ENCODE results near the gene SRPRB.

Gene SRPRB

GRCh38 chr3:133805702-133806475 lies at the start of gene SRPRB:
TSS of gene SRPRB (plus strand) at chr3:133805815. CDS start at chr3:133805849, 34 bp downstream.
- no CpG with 5 or more reads among the region's 53 CpGs for WGBS (ENCODE audit: insufficient coverage, insufficient read length)
- Histone ChIP-seq H3K27ac (ENCODE audit: low read length) (no peak within 1 kb of the TSS), H3K27me3 (ENCODE audit: control insufficient read depth, insufficient read depth, low read length) (no peaks in the 10 kb centered on the region), H3K36me3 (ENCODE audit: control insufficient read depth, insufficient read depth, low read length) (no peaks in the 10 kb centered on the region; the same call in 1 of the 2 replicates), H3K9me3 (ENCODE audit: control insufficient read depth, insufficient read depth, low read length) (no peaks in the 10 kb centered on the region), H3K4me3 (ENCODE audit: low read length) (peak within 1 kb of the TSS; percentile 81), H3K4me1 (ENCODE audit: control insufficient read depth, insufficient read depth, low read length) (no peaks in the 10 kb centered on the region)
- no peak for DNase-seq (ENCODE audit: low read depth, low spot score)

GRCh38 chr3:133756716-133757694 lies 48.6 kb upstream of the SRPRB start:
- H3K27me3 ChIP-seq (ENCODE audit: control insufficient read depth, insufficient read depth, low read length), result no peaks in the 10 kb centered on the region
- WGBS (ENCODE audit: insufficient coverage, insufficient read length), result no CpG with 5 or more reads among the region's 20 CpGs
- no peaks in the 10 kb centered on the region for H3K36me3 ChIP-seq (ENCODE audit: control insufficient read depth, insufficient read depth, low read length)
- H3K9me3 ChIP-seq (ENCODE audit: control insufficient read depth, insufficient read depth, low read length), result no peaks in the 10 kb centered on the region
- no peak overlapping the region for H3K4me3 ChIP-seq (ENCODE audit: low read length)
- no peak for DNase-seq (ENCODE audit: low read depth, low spot score)
- H3K4me1 ChIP-seq (ENCODE audit: control insufficient read depth, insufficient read depth, low read length), result no peaks in the 10 kb centered on the region
- H3K27ac ChIP-seq (ENCODE audit: low read length), result no peak overlapping the region

DNA sequence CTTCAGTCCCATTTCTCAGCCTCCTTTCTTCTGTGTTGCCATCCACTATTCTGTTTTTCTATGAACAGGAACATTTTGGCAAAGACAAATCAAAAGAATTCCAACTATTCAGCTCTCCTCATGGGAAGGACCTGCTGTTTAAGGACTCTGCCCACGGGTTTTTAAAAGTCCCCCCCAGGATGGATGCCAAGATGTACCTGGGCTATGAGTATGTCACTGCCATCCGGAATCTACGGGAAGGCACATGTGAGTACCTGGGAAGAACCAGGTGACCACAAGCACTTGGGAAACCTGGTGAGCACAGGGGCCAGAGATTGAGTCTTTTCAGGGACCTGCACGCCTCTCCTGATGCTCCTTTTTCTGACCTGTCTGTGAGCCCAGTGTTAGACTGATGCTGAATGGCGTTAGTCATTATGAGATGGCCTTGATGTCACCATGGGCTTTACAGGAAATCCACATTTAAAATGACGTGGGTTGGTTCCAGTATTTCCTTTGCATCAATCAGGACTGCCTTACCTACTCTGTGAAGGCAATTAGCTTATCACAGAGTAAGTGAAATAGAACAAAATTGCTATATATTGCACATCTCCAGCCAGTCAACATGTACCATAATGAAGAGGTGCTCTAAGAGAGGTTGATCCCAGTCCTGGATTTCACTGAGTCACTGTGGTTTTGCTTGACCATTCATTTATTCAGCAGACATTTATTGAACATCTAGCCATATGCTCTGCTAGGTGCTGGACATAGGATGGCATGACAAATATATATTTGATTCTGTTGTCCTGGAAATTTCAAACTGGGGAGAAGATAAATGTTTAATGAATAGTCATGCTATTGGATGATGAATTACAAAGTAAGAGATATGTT lies 47.7 kb upstream of the SRPRB start:
- no peaks in the 10 kb centered on the region for H3K9me3 ChIP-seq (ENCODE audit: control insufficient read depth, insufficient read depth, low read length)
- DNase-seq (ENCODE audit: low read depth, low spot score), result no peak
- no peak overlapping the region for H3K27ac ChIP-seq (ENCODE audit: low read length)
- no CpG with 5 or more reads among the region's 6 CpGs for WGBS (ENCODE audit: insufficient coverage, insufficient read length)
- H3K4me1 ChIP-seq (ENCODE audit: control insufficient read depth, insufficient read depth, low read length), result no peaks in the 10 kb centered on the region
- H3K36me3 ChIP-seq (ENCODE audit: control insufficient read depth, insufficient read depth, low read length), result no peaks in the 10 kb centered on the region
- no peaks in the 10 kb centered on the region for H3K27me3 ChIP-seq (ENCODE audit: control insufficient read depth, insufficient read depth, low read length)
- H3K4me3 ChIP-seq (ENCODE audit: low read length), result no peak overlapping the region

DNA sequence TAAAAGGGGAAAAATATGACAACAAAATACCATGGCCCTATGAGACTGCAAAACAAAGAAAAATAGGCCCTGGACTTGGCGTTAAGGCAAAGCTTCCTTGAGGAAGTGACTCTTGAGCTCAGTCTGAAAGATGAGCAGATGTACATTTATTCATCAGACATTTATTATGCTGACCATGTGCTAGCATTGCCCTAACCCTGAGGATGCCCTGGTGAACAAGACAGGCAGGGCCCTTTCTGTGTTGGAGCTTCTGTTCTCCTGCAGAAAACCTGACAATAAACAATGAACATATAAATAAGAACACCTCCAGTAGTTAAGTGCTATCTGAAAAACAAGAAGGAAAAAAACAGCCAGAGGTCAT lies 47.1 kb upstream of the SRPRB start:
- DNase-seq (ENCODE audit: low read depth, low spot score), result no peak
- Histone ChIP-seq H3K4me3 (ENCODE audit: low read length) (no peak overlapping the region), H3K36me3 (ENCODE audit: control insufficient read depth, insufficient read depth, low read length) (no peaks in the 10 kb centered on the region), H3K9me3 (ENCODE audit: control insufficient read depth, insufficient read depth, low read length) (no peaks in the 10 kb centered on the region), H3K4me1 (ENCODE audit: control insufficient read depth, insufficient read depth, low read length) (no peaks in the 10 kb centered on the region), H3K27me3 (ENCODE audit: control insufficient read depth, insufficient read depth, low read length) (no peaks in the 10 kb centered on the region), H3K27ac (ENCODE audit: low read length) (no peak overlapping the region)
- WGBS (ENCODE audit: insufficient coverage, insufficient read length), result no CpG with 5 or more reads among the region's 1 CpG

- DNase-seq (ENCODE audit: low read depth, low spot score), result no peak
- H3K36me3 ChIP-seq (ENCODE audit: control insufficient read depth, insufficient read depth, low read length), result no peaks in the 10 kb centered on the region
- no peaks in the 10 kb centered on the region for H3K9me3 ChIP-seq (ENCODE audit: control insufficient read depth, insufficient read depth, low read length)
- H3K4me1 ChIP-seq (ENCODE audit: control insufficient read depth, insufficient read depth, low read length), result no peaks in the 10 kb centered on the region
- WGBS (ENCODE audit: insufficient coverage, insufficient read length), result no CpG with 5 or more reads among the region's 9 CpGs
- H3K4me3 ChIP-seq (ENCODE audit: low read length), result no peak overlapping the region
- no peak overlapping the region for H3K27ac ChIP-seq (ENCODE audit: low read length)
- no peaks in the 10 kb centered on the region for H3K27me3 ChIP-seq (ENCODE audit: control insufficient read depth, insufficient read depth, low read length)
Observed at GRCh38 chr3:133758964-133759739, 46.5 kb upstream of the SRPRB start.

DNA sequence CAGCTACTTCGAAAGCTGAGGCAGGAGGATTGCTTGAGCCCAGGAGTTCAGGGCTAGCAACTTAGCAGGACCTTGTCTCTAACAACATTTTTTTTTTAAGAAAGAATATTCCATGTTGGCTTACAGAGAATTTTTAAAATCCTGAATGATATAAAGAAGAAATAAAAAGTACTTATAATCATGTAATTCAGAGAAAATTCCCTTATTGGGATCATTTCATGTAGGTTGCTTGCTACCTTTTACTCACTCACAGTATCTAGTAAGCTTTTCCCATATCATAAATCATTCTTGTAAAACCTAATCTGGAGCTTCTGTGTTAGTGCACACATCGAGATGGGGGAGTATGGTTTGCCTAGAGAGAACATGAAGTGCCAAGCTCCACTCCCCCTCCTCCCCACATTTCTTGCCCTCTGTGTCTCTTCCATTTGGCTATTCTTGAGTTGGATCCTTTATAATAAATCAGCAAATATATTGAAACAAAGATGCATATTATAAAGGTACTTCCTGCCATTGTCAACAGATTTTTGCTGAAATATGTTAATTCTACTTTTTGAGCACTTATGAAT lies 45.8 kb upstream of the SRPRB start:
- Histone ChIP-seq H3K9me3 (ENCODE audit: control insufficient read depth, insufficient read depth, low read length) (no peaks in the 10 kb centered on the region), H3K27ac (ENCODE audit: low read length) (no peak overlapping the region), H3K4me1 (ENCODE audit: control insufficient read depth, insufficient read depth, low read length) (no peaks in the 10 kb centered on the region), H3K36me3 (ENCODE audit: control insufficient read depth, insufficient read depth, low read length) (no peaks in the 10 kb centered on the region), H3K4me3 (ENCODE audit: low read length) (no peak overlapping the region), H3K27me3 (ENCODE audit: control insufficient read depth, insufficient read depth, low read length) (no peaks in the 10 kb centered on the region)
- DNase-seq (ENCODE audit: low read depth, low spot score), result no peak
- WGBS (ENCODE audit: insufficient coverage, insufficient read length), result no CpG with 5 or more reads among the region's 2 CpGs

DNA sequence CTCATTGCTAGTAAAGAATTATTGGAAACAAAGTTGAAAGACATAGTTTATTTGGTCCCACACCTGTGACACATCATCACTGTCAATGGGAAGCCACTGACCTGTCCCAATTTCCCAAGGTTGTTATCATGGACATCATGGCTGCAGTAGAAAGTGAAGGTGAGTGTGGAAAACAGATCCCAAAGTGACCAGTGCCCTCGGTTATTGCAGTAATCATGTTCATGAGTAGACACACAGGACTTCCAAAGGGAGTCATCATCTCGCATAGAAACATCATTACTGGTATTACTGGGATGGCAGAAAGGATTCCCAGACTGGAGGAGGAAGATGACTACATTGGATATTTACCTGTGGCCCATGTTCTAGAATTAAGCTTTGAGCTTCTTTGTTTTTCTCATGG lies 44.7 kb upstream of the SRPRB start:
- Histone ChIP-seq H3K4me3 (ENCODE audit: low read length) (no peak overlapping the region), H3K9me3 (ENCODE audit: control insufficient read depth, insufficient read depth, low read length) (no peaks in the 10 kb centered on the region), H3K27me3 (ENCODE audit: control insufficient read depth, insufficient read depth, low read length) (no peaks in the 10 kb centered on the region), H3K36me3 (ENCODE audit: control insufficient read depth, insufficient read depth, low read length) (no peaks in the 10 kb centered on the region), H3K27ac (ENCODE audit: low read length) (no peak overlapping the region), H3K4me1 (ENCODE audit: control insufficient read depth, insufficient read depth, low read length) (no peaks in the 10 kb centered on the region)
- no peak for DNase-seq (ENCODE audit: low read depth, low spot score)
- no CpG with 5 or more reads among the region's 2 CpGs for WGBS (ENCODE audit: insufficient coverage, insufficient read length)

GRCh38 chr3:133761605-133762484 lies 43.8 kb upstream of the SRPRB start:
- DNase-seq (ENCODE audit: low read depth, low spot score), result no peak
- WGBS (ENCODE audit: insufficient coverage, insufficient read length), result no CpG with 5 or more reads among the region's 6 CpGs
- Histone ChIP-seq H3K4me3 (ENCODE audit: low read length) (no peak overlapping the region), H3K27me3 (ENCODE audit: control insufficient read depth, insufficient read depth, low read length) (no peaks in the 10 kb centered on the region), H3K9me3 (ENCODE audit: control insufficient read depth, insufficient read depth, low read length) (no peaks in the 10 kb centered on the region), H3K36me3 (ENCODE audit: control insufficient read depth, insufficient read depth, low read length) (no peaks in the 10 kb centered on the region), H3K4me1 (ENCODE audit: control insufficient read depth, insufficient read depth, low read length) (no peaks in the 10 kb centered on the region), H3K27ac (ENCODE audit: low read length) (no peak overlapping the region)

- no CpG with 5 or more reads among the region's 3 CpGs for WGBS (ENCODE audit: insufficient coverage, insufficient read length)
- Histone ChIP-seq H3K27me3 (ENCODE audit: control insufficient read depth, insufficient read depth, low read length) (no peaks in the 10 kb centered on the region), H3K9me3 (ENCODE audit: control insufficient read depth, insufficient read depth, low read length) (no peaks in the 10 kb centered on the region), H3K4me1 (ENCODE audit: control insufficient read depth, insufficient read depth, low read length) (no peaks in the 10 kb centered on the region), H3K4me3 (ENCODE audit: low read length) (no peak overlapping the region), H3K36me3 (ENCODE audit: control insufficient read depth, insufficient read depth, low read length) (no peaks in the 10 kb centered on the region), H3K27ac (ENCODE audit: low read length) (no peak overlapping the region)
- no peak for DNase-seq (ENCODE audit: low read depth, low spot score)
Observed at GRCh38 chr3:133762539-133762938, 43.1 kb upstream of the SRPRB start.
